ENCODE data around the gene PCOLCE2.

The PCOLCE2 gene, protein sequence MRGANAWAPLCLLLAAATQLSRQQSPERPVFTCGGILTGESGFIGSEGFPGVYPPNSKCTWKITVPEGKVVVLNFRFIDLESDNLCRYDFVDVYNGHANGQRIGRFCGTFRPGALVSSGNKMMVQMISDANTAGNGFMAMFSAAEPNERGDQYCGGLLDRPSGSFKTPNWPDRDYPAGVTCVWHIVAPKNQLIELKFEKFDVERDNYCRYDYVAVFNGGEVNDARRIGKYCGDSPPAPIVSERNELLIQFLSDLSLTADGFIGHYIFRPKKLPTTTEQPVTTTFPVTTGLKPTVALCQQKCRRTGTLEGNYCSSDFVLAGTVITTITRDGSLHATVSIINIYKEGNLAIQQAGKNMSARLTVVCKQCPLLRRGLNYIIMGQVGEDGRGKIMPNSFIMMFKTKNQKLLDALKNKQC

DNA sequence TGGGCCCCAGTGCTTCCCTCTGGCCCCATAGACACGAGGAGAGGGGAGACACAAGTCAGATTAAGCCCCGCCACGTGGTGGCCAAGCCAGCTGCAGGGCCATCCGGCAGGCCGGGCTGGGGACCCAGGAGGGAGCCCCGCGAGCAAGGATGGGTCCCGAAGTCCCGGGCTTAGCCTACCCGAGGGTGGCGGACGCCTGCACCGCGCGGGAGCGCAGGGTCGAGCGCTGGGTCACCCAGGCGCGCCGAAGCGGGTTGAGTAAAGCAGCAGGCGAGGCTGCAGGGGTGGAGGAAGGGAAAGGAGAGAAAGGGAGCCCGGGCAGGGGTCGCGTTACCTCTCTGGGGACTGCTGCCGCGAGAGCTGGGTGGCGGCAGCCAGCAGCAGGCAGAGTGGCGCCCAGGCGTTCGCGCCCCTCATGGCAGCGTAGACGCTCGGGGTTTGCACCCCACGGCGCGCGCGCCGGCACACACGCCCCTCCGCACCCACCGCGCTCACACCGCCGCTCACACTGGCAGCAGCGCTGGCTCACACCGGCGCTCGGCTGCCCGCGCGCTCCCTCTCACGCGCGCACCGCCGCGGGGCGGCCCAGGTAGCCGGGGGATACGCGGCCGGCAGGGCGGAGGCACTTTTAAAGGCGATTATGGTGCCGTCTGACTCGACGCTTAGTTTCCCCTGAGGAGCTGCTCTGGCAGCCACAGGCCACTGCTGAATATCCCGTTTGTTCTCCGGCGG, at the start of gene PCOLCE2:
PCOLCE2 (minus strand) TSS at position 603 of the 731 bp plus-strand sequence; CDS start at position 416, 187 bp downstream.
- DNase-seq: peak; percentile 12

DNA sequence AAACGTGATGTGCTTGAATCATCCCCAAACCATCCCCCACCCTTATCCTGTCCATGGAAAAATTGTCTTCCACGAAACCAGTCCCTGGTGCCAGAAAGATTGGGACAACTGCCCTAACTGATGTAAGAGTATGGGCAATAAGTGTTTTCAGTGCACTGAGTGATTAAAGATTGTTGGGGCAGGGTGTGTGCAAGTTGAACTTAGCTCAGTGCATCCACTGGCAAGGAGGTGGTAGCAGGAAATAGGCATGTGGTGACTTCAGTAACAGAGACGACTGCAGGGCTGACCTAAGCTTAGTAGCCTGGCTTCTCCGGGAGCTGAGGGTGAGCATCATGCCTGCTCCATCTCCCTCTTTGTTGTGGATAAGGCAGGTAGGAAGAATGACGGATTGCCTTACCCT, 47.1 kb upstream of the PCOLCE2 start:
- no peak for DNase-seq

DNA sequence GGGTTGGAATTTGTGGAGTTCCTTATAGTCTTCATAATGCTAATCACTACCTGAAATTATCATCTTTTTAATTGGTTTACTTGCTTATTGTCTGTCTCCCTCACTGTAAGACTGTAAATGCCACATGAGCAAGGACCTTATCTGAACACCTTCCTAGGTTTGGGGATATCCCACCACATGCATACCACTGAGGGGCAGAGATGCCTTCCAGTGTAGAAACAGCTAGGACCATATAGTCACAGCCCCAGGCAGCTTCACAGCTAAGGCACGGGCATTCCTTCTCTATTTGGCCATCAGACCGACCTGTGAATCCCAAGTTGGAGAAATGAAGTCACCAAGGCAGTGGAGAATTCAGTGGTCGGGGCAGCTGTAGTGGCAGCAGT, 46.0 kb upstream of the PCOLCE2 start:
- DNase-seq: no peak

DNA sequence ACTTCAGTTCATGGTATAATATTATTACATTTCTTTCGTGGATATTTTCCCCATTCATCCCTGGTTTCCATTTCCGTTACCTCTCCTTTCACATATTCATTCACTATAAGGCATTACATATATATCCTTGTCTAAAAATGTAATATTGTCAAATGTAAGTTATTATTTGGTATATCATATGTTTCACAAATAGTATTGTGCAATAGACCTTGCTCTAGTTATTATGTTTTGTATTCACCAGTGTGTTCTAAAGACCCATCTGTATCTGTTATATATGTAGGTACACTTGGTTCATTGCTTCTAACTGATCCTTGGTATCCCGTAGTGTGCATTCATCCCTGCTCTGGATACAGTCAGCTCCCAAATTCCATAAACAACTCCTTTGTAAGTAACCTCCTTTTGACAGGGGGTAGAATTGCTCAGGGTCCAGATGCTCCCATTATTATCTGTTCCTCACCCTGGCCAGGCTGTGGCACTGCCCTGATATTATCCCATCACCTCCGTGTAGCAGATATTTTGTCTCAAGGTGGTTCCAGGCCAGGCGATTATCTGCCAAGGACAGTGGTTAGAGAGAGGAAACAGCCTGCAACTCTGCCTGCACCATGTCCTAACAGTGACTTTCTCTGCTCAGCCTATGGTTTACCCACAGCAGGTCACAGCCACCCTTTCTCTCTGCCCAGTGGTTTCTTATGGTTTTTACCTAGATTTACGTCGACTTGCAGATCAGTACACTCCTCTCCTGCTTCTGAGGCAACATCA, 45.4 kb upstream of the PCOLCE2 start:
- peak; percentile 95 for DNase-seq

DNA sequence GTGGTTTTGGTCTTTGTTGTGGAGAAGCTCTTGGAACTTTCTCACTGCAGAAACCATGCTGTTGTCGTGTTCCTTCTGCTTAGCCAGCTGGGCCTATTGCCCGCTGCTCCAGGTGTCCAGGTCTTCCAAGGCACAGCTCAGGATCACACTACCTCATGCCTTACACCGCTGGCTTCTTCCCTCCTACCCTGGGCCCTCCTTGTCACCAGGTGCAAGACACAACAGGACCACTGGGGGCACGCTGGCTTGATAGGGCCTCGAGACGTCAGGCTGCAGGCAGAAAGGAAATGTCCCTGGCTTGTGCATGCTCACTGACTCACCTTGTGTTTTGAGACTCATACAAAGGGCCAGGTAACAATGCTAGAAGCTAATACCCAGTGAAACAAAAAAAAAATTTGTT, 42.3 kb upstream of the PCOLCE2 start:
- DNase-seq: peak; percentile 56

DNA sequence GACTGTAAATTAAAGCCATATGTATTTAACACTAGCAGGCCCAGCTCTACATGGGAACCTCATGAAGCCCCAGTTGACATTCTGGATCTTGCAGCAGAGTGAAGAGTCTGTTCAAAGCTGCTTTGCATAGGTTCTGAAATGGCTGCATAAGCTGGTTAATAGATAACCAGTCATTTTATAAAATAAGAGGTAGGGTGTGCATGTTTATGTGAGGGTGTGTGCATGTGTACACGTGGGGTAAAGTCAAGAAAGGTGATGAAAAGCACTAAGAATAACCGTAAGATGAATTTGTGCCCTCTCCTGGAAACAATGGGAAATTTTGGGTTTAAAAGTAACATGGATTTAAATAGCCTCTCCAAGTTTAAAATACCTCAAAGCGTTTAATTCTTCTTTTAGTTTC, 41.6 kb upstream of the PCOLCE2 start:
- peak; percentile 43 for DNase-seq

DNA sequence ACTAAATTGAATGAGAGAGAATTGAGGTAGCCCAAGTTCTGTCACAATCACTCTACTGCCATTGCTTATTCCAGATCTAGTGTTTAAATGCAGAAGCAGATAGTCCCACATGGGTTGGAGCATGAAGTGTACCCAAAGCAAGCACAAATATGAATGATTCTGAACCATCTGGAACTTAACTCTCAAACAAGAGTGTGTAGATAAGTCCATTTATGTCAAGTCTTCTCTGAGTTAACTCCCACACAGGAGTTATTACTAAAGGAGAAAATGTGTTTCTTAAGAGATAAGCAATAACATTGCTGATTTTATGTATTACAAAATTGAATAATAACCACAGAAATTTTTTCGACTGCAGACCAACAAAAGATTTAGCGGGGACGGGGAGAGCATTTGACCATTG, 41.0 kb upstream of the PCOLCE2 start:
- peak; percentile 94 for DNase-seq

DNA sequence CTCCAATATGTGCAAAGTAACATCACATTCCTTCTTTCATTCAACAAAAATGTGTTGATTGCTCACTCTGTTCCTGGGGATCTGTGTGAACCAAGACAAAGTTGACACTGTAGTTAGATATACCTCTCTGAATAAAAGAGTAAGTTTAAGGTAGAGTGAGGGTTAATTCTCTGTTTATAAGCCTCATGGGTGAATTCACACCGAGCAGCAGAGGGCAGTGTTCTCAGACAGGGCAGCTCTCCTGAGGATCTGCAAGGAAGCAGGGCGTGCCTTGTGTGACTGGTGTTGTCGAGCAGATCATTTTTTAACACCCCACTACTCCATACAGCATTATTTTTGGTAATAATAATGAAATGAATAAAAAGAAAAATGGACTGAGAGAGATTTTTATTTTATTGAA, 40.2 kb upstream of the PCOLCE2 start:
- peak; percentile 93 for DNase-seq

DNA sequence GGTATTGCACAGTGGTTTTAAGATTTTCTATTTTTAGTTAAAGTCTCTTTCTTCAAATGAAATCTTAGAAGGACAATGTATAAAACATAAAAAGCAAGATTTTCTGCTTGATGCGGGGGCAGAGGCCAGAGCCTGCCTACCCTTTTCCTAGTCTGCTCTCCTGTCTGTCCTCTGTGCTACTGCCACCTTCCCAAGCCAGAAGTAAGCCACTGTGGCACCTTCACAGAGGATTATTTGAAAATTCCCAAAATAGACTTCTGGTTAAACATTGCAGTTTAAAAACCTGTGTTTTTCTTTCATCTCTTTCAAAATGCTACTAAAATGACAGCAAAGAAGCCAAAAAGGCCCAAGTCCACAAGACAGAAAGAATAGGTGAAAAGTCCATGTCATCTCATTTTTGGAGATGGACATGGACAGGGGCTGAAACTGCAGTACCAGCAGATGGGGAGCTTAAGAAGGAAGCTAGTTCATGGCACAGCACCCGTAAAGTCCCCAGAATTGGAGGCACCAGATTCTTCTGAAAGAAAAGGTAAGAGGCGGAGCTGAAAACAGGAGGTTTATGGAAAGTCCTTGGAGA, 37.6 kb upstream of the PCOLCE2 start:
- DNase-seq: no peak

DNA sequence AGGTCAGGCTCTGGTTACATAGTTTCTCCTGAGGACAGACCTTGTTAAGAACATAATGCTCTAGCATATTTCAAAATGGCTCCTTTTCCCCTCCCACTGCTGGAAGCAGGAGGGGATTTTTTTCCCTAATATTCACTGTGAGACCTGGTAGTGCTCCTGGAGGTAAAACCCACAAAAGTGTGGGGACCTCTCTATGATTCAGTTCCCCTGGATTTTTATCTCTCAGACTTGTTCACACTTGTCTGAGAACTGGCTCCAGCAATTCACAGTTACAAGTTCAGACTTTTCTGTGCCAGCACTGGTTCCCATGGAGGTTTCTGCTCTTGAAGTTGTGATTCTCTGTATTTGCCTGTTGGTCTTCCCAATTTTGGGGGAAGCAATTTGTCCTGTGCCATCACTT, 36.3 kb upstream of the PCOLCE2 start:
- no peak for DNase-seq

DNA sequence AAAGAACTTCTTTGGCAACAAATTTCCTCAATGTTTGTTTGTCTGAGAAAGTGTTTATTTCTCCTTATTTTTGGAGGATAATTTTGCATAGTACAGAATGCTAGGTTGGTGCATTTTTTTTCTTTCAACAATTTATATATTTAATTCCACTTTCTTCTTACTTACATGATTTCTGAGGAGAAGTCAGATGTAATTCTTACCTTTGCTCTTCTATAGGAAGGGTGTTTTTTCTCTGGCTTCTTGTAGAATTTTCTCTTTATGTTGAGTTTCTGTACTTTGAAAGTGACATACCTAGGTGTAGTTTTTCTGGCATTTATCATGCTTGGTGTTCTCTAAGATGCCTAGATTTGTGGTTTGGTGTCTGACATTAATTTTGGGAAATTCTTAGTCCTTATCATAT, 34.8 kb upstream of the PCOLCE2 start:
- DNase-seq: no peak

DNA sequence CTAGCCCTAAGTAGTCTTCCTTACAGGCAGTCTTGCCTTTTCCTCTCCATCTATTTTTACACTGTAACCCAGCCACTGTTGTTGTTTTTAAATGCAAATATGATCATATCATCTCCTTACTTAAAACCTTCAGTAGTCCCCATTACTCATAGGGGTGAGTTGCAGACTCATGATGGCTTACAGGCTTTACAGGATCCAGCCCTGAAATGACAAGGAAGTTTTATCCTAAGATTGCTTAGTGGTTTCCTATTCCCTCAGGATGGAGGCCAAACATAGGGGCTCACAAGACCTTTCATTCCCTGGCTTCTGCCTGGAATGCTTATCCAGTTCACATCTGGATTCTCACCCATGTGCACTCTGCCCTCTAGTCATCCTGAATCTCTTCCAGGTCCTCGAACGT, 27.7 kb upstream of the PCOLCE2 start:
- DNase-seq: no peak

DNA sequence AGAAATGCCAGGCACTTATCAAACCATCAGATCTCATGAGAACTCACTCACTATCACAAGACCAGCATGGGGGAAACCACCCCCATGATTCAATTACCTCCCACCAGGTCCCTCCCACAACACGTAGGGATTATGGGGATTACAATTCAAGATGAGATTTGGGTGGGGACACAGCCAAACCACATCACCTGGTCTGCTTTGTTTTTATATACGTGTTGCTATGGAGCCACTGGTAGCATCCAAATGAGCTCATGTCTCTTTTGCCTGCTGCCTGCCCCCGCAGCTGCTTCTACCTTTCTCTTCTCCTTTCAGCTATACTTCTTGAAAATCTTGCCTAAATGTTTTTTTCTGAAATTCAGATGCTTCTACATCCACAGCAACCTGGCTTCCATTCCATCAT, 26.8 kb upstream of the PCOLCE2 start:
- DNase-seq: no peak

DNA sequence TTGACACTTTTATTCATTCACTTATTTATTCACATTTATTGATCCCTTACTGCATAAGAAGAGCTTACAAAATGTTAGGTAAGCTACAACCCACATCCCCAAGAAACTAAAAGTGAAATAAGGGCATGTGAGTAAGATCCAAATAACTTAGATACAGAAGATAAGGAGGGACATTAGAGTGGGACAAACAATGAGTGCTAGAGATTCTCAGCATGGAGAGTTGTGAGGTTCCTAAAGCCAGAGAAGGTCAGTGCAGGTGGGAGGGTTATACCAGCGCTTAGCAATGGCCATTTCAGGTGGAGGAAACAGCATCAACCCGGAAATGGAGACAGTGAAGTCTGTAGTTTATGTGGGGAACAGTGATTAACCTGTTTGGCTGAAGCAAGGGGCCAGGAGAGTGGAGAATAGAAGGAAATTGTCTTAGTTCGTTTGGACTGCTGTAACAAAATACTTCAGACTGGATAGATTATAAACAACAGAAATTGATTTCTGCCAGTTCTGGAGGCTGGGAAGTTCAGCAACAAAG, 25.5 kb upstream of the PCOLCE2 start:
- DNase-seq: no peak

DNA sequence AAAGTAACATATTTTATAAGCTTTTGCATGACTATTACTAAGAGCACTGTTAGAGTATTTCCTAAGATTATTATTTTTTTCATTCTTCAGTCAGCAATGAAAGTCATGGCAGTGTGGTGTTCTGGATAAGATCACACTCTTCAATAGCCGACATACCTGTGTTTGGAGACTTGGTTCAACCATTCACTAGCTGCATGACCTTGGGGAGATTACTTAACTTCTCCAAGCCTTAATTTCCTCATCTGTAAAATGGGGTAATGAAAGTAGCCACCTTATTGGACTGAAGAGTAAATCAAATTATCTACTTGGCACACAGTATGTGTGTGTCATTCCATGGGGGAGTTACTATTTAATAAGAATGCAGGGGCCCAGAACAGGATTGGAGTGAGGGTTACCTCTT, 24.5 kb upstream of the PCOLCE2 start:
- no peak for DNase-seq

DNA sequence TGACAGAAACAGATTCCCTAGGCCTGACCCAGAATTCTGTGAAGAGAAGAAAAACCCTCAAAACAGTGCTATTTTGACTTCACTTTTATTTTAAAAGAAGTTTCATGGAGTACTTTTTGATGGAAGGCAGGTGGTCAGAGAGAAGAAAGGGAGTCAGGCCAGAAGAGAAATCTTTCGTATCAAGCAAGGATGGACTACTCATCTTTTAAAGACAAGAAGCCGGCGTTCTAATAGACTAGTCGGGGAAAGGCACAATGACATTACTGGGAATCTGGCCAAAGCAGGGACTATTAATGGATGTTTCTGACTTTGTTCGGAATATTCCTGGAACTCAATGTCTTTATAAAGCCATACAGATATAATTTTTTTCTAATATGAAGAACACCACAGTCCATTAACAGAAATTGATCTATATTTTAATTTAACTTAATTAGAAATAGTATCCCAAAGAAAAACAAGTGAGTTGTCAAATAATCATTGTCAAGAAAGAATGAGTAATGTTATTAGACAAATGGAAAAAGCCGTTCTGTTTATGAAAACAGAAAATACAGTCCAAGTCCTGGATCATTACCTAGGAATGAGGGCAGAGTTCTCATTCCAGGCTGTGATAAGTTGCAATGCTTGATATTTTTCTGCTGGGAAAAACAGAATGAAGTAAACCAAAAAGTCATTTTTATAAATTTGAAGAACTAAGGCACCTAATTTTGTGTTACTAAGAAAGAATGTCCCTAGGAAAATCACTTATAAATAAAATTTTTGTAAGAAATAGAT, 23.7 kb upstream of the PCOLCE2 start:
- no peak for DNase-seq

DNA sequence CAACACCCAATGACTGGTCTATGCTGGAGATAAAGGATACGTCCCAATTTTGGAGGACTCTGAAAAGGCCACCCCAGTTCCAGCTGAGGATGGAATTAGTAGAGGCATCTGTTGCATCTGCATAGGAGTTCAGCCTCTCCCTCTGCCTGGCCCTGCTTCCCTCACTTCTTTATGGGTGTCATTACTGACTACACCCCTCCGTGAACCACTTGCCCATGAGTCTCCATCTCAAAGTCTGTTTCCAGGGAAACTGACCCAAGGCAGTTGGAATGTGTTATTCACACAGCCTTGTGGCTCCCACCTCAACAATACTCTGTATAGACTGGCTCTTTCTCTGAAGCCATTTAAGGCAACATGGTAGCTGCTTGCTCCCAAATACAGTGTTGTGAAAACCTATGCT, 21.4 kb upstream of the PCOLCE2 start:
- DNase-seq: no peak

DNA sequence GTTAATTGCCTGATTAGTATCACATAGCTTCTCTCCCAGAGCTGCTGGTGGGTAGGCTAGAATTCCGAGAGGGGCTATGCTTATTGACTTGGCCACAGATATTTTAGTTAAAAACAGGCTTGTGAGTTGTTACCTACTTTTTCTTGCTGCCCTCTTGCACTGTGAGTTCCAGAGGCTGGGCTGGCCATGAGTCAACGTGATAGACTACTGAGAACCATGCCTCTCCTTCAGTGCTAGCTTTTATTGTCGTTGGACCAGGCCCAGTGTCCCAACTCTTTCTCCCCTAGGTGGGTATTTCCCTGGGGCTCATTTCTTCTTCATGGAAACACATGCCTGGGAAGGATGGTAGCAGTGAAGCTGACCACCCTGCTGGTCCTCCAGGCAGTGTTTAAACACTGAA, 20.4 kb upstream of the PCOLCE2 start:
- no peak for DNase-seq

DNA sequence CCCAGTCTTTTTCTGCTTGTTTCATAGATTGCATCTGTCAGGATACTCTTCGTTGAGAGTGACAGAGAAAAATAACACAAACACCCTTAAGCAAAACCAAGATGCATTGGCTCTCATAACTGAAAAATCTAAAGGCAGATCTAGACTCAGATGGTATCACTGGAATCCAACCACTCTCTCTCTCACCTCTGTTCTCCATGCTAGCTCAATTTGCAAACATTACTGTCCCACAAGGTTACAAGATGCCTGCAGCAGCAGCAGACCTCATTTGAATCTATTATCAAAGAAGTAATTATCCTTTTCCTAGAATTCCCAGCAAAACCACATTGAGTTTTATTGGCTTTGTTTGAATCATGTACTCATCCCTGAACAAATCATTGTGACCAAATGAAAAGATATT, 19.1 kb upstream of the PCOLCE2 start:
- no peak for DNase-seq

DNA sequence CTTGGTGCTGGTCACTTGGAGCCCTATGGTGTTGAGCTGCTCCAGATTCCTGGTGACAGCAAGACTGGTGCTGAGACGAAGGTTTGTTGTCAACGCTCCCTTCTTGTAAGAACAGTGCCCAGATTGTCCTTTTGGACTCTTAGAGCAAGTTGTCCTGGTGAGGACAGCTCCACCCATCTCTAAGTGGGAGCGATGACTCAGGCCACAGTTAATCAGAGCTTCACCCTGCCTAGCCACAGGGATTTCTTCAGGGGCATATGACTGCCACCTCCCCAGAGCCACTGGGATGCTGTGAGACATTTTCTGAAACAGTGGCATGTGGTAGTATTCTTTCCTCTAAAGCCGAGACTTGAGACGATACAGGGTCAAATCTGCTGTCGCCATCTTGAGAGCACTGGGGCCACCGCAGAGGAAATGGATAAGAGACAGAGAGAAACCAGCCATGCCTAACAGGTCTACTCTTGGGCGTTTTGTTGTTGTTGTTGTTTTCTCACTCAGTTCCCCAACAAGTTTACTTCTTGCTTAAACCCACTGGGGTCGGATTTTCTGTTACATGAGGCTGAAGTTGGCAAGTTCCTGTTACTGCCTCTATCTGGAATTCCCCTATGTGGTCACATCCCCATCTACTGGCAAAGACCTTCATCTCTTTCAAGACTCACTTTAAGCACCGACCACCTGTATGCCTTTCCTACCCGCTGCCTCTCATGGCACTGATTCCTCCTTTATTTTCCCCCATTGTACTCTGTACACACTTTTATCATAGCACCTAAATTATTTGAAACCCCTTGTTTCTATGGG, 16.0 kb upstream of the PCOLCE2 start:
- DNase-seq: no peak

DNA sequence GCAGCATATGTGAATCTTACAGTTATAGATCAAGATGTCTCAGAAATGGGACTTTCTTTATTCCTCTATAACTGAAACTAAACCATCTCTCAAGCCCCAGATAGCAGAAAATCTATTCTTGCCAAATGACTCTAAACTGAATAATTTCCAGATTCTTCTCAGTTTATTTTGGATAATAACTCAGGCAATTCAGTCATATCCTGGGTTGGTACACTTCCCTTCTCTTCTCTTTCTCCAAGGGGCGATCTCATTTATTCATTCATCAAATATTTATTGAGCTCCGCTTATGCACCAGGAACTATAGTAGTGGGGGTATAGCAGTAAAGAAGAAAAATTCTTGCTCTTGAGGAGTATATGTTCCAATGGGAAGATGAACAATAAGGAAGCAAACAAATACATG, 13.5 kb upstream of the PCOLCE2 start:
- DNase-seq: no peak
